Stimulated activated CD8-positive, alpha-beta memory T cell treated with anti-CD3 and anti-CD28 coated beads, Interleukin-4, amount 100 ng/mL, for 24 hours (primary cell): ENCODE data around the gene CHKA.
"Not testable (repeated sequence)": the region's sequence is repeated elsewhere in the genome, so short reads cannot be mapped to it uniquely, and the experiment has no call there.

ENCODE experiments used
- DNase-seq: peaks from one replicate; pipeline ENCODE4 v3.0.0-alpha.2; 2020; ENCODE audit warnings: low read depth

The CHKA gene

GRCh38 chr11:68115285-68115684 is 5.9 kb downstream of the CHKA start:
- DNase-seq, result no peak

- DNase-seq, result no peak
Measured at GRCh38 chr11:68113986-68114385, 7.2 kb downstream of the CHKA start.

- DNase-seq, result no peak
Measured at GRCh38 chr11:68107689-68108088, 13.5 kb downstream of the CHKA start.

GRCh38 chr11:68106165-68106940 is 14.8 kb downstream of the CHKA start:
- DNase-seq, result no peak

- no peak for DNase-seq
Measured at GRCh38 chr11:68099474-68100405, 21.4 kb downstream of the CHKA start.

- no peak for DNase-seq
Measured at GRCh38 chr11:68099057-68099456, 22.1 kb downstream of the CHKA start.

GRCh38 chr11:68096962-68097361 is 24.2 kb downstream of the CHKA start:
- no peak for DNase-seq

GRCh38 chr11:68093565-68093964 is 27.6 kb downstream of the CHKA start:
- no peak for DNase-seq

GRCh38 chr11:68092946-68093345 is 28.2 kb downstream of the CHKA start:
- DNase-seq, result not testable (repeated sequence)

- no peak for DNase-seq
Measured at GRCh38 chr11:68092411-68092810, 28.8 kb downstream of the CHKA start.

- DNase-seq, result no peak
Measured at GRCh38 chr11:68090706-68091105, 30.5 kb downstream of the CHKA start.

- DNase-seq, result no peak
Measured at GRCh38 chr11:68090287-68090686, 30.9 kb downstream of the CHKA start.

GRCh38 chr11:68089679-68090078 is 31.5 kb downstream of the CHKA start:
- DNase-seq, result no peak

GRCh38 chr11:68083517-68083916 is 37.7 kb downstream of the CHKA start:
- no peak for DNase-seq

GRCh38 chr11:68082481-68082880 is 38.7 kb downstream of the CHKA start:
- no peak for DNase-seq

GRCh38 chr11:68081691-68082090 is 39.5 kb downstream of the CHKA start:
- DNase-seq, result no peak

- no peak for DNase-seq
Measured at GRCh38 chr11:68080860-68081259, 40.3 kb downstream of the CHKA start.

GRCh38 chr11:68077617-68078582 is 43.3 kb downstream of the CHKA start:
- DNase-seq, result no peak

GRCh38 chr11:68076371-68077042 is 44.7 kb downstream of the CHKA start:
- no peak for DNase-seq

GRCh38 chr11:68074584-68075352 is 46.4 kb downstream of the CHKA start:
- no peak for DNase-seq
